T follicular helper cell (primary cell): ENCODE measurements around the gene CENPB.

Experiments
- DNase-seq: peaks from one replicate; pipeline ENCODE4 v3.0.0-alpha.2; 2020; ENCODE audit warnings: low read depth

Gene CENPB

GRCh38 chr20:3748073-3748472 lies 38.5 kb downstream of the CENPB start:
- DNase-seq = no peak

- no peak for DNase-seq
Measured at GRCh38 chr20:3747471-3747870, 39.1 kb downstream of the CENPB start.

- no peak for DNase-seq
Measured at GRCh38 chr20:3745686-3746173, 40.8 kb downstream of the CENPB start.

- peak; percentile 74 for DNase-seq
Measured at GRCh38 chr20:3744806-3745685, 41.5 kb downstream of the CENPB start.

GRCh38 chr20:3744037-3744436 lies 42.5 kb downstream of the CENPB start:
- no peak for DNase-seq

GRCh38 chr20:3743251-3743650 lies 43.3 kb downstream of the CENPB start:
- no peak for DNase-seq

- no peak for DNase-seq
Measured at GRCh38 chr20:3741836-3742458, 44.6 kb downstream of the CENPB start.

- DNase-seq = no peak
Measured at GRCh38 chr20:3740615-3741301, 45.8 kb downstream of the CENPB start.

- DNase-seq = no peak
Measured at GRCh38 chr20:3739926-3740451, 46.6 kb downstream of the CENPB start.

GRCh38 chr20:3739054-3739925 lies 47.2 kb downstream of the CENPB start:
- DNase-seq = no peak

GRCh38 chr20:3738111-3739053 lies 48.2 kb downstream of the CENPB start:
- DNase-seq = no peak

- no peak for DNase-seq
Measured at GRCh38 chr20:3735768-3736167, 50.8 kb downstream of the CENPB start.

- no peak for DNase-seq
Measured at GRCh38 chr20:3734111-3734843, 52.3 kb downstream of the CENPB start.
